GM12878 (cell line): ENCODE measurements around the gene TRIM26. TPM values are rescaled to one million over a fixed set of nuclear protein-coding genes. Genes with fewer than 3 reads are reported as not detected.

Experiments used
- ATAC-seq: fragments of 200-7000 bp; cut with Tn5 transposase; 3 replicates; pipeline ENCODE4 v1.9.1; 2020; ENCODE audit warnings: mild to moderate bottlenecking, moderate library complexity
- BruUV-seq: library from RNA; stranded (reverse); fragments of 400-500 nt; replicated peaks from 2 replicates; lab custom pipeline; 2021; lab: Mats Ljungman, UMichigan
- CTCF ChIA-PET: fragments of 300-600 bp; sonication (Branson Sonifier 250); formaldehyde crosslinking; extraction: SDS; loops from one replicate; lab custom pipeline; 2021; ENCODE audit warnings: inconsistent platforms; lab: Yijun Ruan, JAX
- POLR2A ChIA-PET: fragments of 350-600 bp; formaldehyde crosslinking; extraction: SDS; loops from one replicate; lab custom pipeline; 2021; ENCODE audit warnings: inconsistent platforms; lab: Charles Lee
- RAD21 ChIA-PET: fragments of 300-600 bp; sonication (Branson Sonifier 250); formaldehyde crosslinking; loops from one replicate; lab custom pipeline; 2023; ENCODE audit warnings: antibody characterized with exemption; ENCODE audit not compliant: unreplicated experiment; lab: Charles Lee
- SMC1A ChIA-PET: fragments of 300-600 bp; sonication (Branson Sonifier 250); formaldehyde crosslinking; loops from one replicate; lab custom pipeline; 2023; ENCODE audit not compliant: unreplicated experiment, uncharacterized antibody; lab: Charles Lee
- DNase-seq: peaks from one replicate; pipeline ENCODE4 v3.0.0-alpha.2; 2011; ENCODE audit warnings: low read depth, low spot score
- FAIRE-seq: peaks from 3 replicates; lab custom pipeline; 2011; peaks lifted over from hg19 to GRCh38; lab: Jason Lieb, UNC
- H2AFZ ChIP-seq: 2 replicates; pipeline ENCODE4 v1.6.0; 2011; ENCODE audit warnings: low read depth, low read length, control low read depth; ENCODE audit not compliant: control insufficient read depth
- H3K27ac ChIP-seq: 2 replicates; pipeline ENCODE4 v1.5.1; 2011; ENCODE audit warnings: control low read depth; ENCODE audit not compliant: control insufficient read depth, insufficient read depth
- H3K27me3 ChIP-seq, 2 experiments: replicated peaks in 1 of 2; 2 replicates each; pipeline versions ENCODE4 v1.6.0 to v1.6.1; 2011; ENCODE audit warnings: low read length in 1 of 2; ENCODE audit not compliant: control insufficient read depth in 2 of 2, insufficient read depth in 2 of 2
- H3K36me3 ChIP-seq, 2 experiments: 2 replicates each; pipeline ENCODE4 v1.5.1; 2011; ENCODE audit warnings: low read length in 1 of 2; ENCODE audit not compliant: control insufficient read depth in 2 of 2, insufficient read depth in 2 of 2
- H3K4me1 ChIP-seq: 2 replicates; pipeline ENCODE4 v1.6.1; 2011; ENCODE audit warnings: mild to moderate bottlenecking, low read length, moderate library complexity, mixed read lengths; ENCODE audit not compliant: control insufficient read depth, insufficient read depth
- H3K4me2 ChIP-seq: 2 replicates; pipeline ENCODE4 v1.6.0; 2011; ENCODE audit warnings: control low read depth; ENCODE audit not compliant: control insufficient read depth, insufficient read depth
- H3K4me3 ChIP-seq: fragments of 200-600 bp; sonication (generic); 2 replicates; pipeline ENCODE4 v1.5.1; 2016
- H3K79me2 ChIP-seq: 2 replicates; pipeline ENCODE4 v1.6.0; 2011; ENCODE audit warnings: low read length; ENCODE audit not compliant: control insufficient read depth, insufficient read depth
- H3K9ac ChIP-seq: 2 replicates; pipeline ENCODE4 v1.8.0; 2011; ENCODE audit warnings: low read length, control low read depth, mixed read lengths; ENCODE audit not compliant: control insufficient read depth, insufficient read depth
- H3K9me3 ChIP-seq: replicated peaks from 3 replicates; pipeline ENCODE4 v1.5.1; 2011; ENCODE audit warnings: mild to moderate bottlenecking, low read length; ENCODE audit not compliant: control insufficient read depth, insufficient read depth
- H4K20me1 ChIP-seq: 2 replicates; pipeline ENCODE4 v1.6.0; 2011; ENCODE audit not compliant: control insufficient read depth, insufficient read depth
- CREB1 ChIP-seq: IDR thresholded peaks from 2 replicates; pipeline ENCODE4 v1.6.1; 2012; ENCODE audit warnings: low read depth, mild to moderate bottlenecking, inconsistent platforms
- EGR1 ChIP-seq, 2 experiments: IDR thresholded peaks; 1 replicate in 1 of 2; 2 replicates in 1 of 2; pipeline ENCODE4 v1.6.1; 2011 to 2012; ENCODE audit warnings: low read depth in 2 of 2, low read length in 2 of 2, borderline replicate concordance in 1 of 2, mild to moderate bottlenecking in 1 of 2, moderate library complexity in 1 of 2
- ETV6 ChIP-seq, 2 experiments: fragments of 450-650 bp in 1 of 2; IDR thresholded peaks in 1 of 2; conservative IDR thresholded peaks in 1 of 2; 2 replicates each; pipeline ENCODE4 v1.6.1; 2014; ENCODE audit warnings: antibody characterized with exemption in 1 of 2, borderline replicate concordance in 1 of 2, low read depth in 1 of 2, mild to moderate bottlenecking in 1 of 2, moderate library complexity in 1 of 2
- NBN ChIP-seq: fragments of 450-650 bp; IDR thresholded peaks from 2 replicates; pipeline ENCODE4 v1.6.1; 2016
- NFYA ChIP-seq: IDR thresholded peaks from 2 replicates; pipeline ENCODE4 v1.6.1; 2011; ENCODE audit warnings: low read depth, mild to moderate bottlenecking, low read length, improper control_type of control experiment, borderline replicate concordance
- NFYB ChIP-seq: IDR thresholded peaks from 2 replicates; pipeline ENCODE4 v1.6.1; 2011; ENCODE audit warnings: low read depth, mild to moderate bottlenecking, low read length, improper control_type of control experiment, moderate library complexity; ENCODE audit not compliant: insufficient read depth
- SRF ChIP-seq, 2 experiments: IDR thresholded peaks; 2 replicates each; pipeline ENCODE4 v1.6.1; 2011; ENCODE audit warnings: low read depth in 2 of 2, low read length in 2 of 2, mild to moderate bottlenecking in 1 of 2, moderate library complexity in 1 of 2
- ZNF24 ChIP-seq: fragments of 450-650 bp; IDR thresholded peaks from 2 replicates; pipeline ENCODE4 v1.6.1; 2017; ENCODE audit warnings: antibody characterized with exemption, mild to moderate bottlenecking
- WGBS: methylation state at CpG from one replicate; pipeline ENCODE4 v1.1.6; 2016; ENCODE audit warnings: low lambda C conversion rate; ENCODE audit not compliant: insufficient replicate concordance, insufficient coverage; ENCODE audit errors: missing lambda C conversion rate; 5-methylcytosine and 5-hydroxymethylcytosine counted together
- in situ Hi-C: fragments of 300-500 bp; cut with MboI; formaldehyde crosslinking; loops from 9 replicates; pipeline ENCODE4 v1.14.3; 2018; ENCODE audit warnings: mixed read lengths
- intact Hi-C: fragments of 100-400 bp; cut with micrococcal nuclease; formaldehyde crosslinking; loops from one replicate; pipeline ENCODE4 v1.14.2; 2022; ENCODE audit not compliant: unreplicated experiment
- polyA plus RNA-seq, 11 experiments: library from polyadenylated mRNA; depleted of rRNA in 4 of 11; unstranded in 6 of 11; stranded (reverse) in 5 of 11; fragments of >200 nt; fragmentation: Nextera tagmentation in 4 of 11; fragmentation: Illumina TruSeq in 1 of 11; extraction: Ambion mirVana in 4 of 11; extraction: Trizol in 1 of 11; gene quantifications; 1 replicate in 1 of 11; 2 replicates in 10 of 11; pipeline versions ENCODE4 v1.2.1 to v1.2.3, GENCODE V29; 2011 to 2016; ENCODE audit warnings: inconsistent platforms in 2 of 11, missing spikeins in 2 of 11, low read depth in 1 of 11
- total RNA-seq, 4 experiments: library from RNA; depleted of rRNA in 3 of 4; stranded (reverse); fragments of >200 nt in 3 of 4; fragmentation: Illumina TruSeq in 1 of 4; extraction: Trizol in 1 of 4; gene quantifications; 2 replicates each; pipeline versions ENCODE4 v1.2.1 to v1.2.3, GENCODE V29; 2013 to 2021

TRIM26 gene
- total and polyA plus RNA-seq, 10 of the 15 experiments (the other 5 are each of a cell fraction or from before 2014, with no cell fraction given): 13.1 to 79.6 (median 63.6) TPM

DNA sequence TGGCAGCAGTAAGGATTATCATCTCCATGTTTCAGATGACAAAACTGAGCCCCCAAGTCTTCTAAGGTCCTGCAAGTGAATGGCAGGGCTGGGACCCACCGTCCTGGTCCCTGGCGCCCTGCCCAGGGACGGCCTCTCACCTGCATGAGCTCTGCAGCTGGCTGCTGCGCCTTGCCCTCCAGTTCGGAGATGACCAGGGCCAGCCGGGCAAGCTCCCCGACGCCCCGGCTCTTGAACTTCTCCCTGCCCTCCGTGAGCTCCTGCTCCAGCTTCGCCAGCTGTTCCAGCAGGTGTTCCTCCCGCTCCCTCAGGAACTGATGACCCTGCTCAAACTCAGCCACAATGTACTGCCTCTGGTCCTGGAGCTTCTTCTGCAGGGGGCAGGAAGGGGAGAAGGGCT, 16.8 kb downstream of the TRIM26 start:
- Histone ChIP-seq H3K79me2 (peaks cover 9% of the 10 kb centered on the region), H3K4me1 (peaks cover 12% of the 10 kb centered on the region), H3K36me3 (peaks cover 37 to 44% of the 10 kb centered on the region in 2 experiments), H3K9ac (no peak overlapping the region), H4K20me1 (peaks cover 9% of the 10 kb centered on the region; the same call in 1 of the 2 replicates), H3K4me2 (no peak overlapping the region), H3K27ac (no peak overlapping the region), H3K27me3 (no peaks in the 10 kb centered on the region), H3K9me3 (no peaks in the 10 kb centered on the region), H2AFZ (no peak overlapping the region), H3K4me3 (no peak overlapping the region)
- DNase-seq (no peak), ATAC-seq (no peak), FAIRE-seq (no peak)
- ChIA-PET CTCF (interaction anchor here (0.6 to 0.9 kb wide), 3 partner anchors 23 to 593 kb away, joined by 3 read pairs; no protein-coding TSS in a partner anchor), RAD21 (no interaction called here), SMC1A (interaction anchor here (0.7 kb wide), 2 partner anchors 207 to 847 kb away, joined by 3 read pairs; no protein-coding TSS in a partner anchor), POLR2A (interaction anchor here (0.6 kb wide), 1 partner anchor 515 kb away, joined by 3 read pairs; the partner anchor contains the start of gene ZFP57)
- 98% methylated on average over 12 of the region's 12 CpGs for WGBS
- BruUV-seq: no TSS peak
- intact Hi-C loops: no loop called here
- no peak for TF ChIP-seq EGR1 (IDR thresholded peaks at IDR 0.05; ENCODE audit: borderline replicate concordance in 1 of 2, low read depth in 2 of 2, low read length in 2 of 2)
- no peak for TF ChIP-seq NFYB
- TF ChIP-seq NFYA: no peak
- TF ChIP-seq NBN: no peak
- TF ChIP-seq ETV6 (conservative IDR thresholded peaks at IDR 0.05 in 1 of 2, IDR thresholded peaks at IDR 0.05 in 1 of 2; ENCODE audit: borderline replicate concordance in 1 of 2, low read depth in 1 of 2): no peak
- TF ChIP-seq CREB1: no peak
- no peak for TF ChIP-seq SRF (IDR thresholded peaks at IDR 0.05; ENCODE audit: low read depth in 2 of 2, low read length in 2 of 2)
- no peak for TF ChIP-seq ZNF24
- in situ Hi-C loops: no loop called here
